ENCODE measurements around the gene CTCF.

DNA sequence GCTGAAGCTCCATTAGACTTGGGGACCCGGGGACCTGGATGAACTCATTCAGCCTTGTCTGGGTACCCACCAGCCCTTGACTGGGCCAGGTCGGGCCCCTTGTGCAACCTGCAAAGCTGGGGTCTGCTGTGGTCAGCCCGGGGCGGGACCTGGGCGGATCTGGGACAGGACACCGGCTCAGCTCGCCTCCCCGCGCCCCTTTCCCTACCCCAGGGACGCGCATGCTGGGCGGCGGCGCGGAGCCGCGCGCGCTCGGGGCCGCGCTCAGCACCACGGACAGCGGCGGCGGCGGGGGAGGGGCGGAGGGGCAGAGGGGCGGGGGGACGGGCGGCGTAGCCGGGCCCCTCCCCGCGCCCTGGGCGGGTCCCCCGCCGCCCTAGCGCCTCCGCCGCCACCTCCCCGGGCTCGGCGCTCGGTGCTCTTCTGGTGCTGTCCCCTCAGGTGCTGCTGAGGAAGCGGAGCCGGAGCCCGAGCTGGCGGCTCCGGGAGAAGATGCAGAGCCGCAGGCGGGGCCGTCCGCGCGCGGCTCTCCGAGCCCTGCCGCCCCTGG lies 90.3 kb downstream of the CTCF start:
- TF ChIP-seq, protein P1, sequence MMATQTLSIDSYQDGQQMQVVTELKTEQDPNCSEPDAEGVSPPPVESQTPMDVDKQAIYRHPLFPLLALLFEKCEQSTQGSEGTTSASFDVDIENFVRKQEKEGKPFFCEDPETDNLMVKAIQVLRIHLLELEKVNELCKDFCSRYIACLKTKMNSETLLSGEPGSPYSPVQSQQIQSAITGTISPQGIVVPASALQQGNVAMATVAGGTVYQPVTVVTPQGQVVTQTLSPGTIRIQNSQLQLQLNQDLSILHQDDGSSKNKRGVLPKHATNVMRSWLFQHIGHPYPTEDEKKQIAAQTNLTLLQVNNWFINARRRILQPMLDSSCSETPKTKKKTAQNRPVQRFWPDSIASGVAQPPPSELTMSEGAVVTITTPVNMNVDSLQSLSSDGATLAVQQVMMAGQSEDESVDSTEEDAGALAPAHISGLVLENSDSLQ (IDR thresholded peaks at IDR 0.05), result no peak
- TF ChIP-seq FOXA1 (IDR thresholded peaks at IDR 0.05), result no peak
- TF ChIP-seq FOXK2 (IDR thresholded peaks at IDR 0.05), result no peak
- no peak for TF ChIP-seq ARNT (IDR thresholded peaks at IDR 0.05)
- no peak for TF ChIP-seq ELF4 (IDR thresholded peaks at IDR 0.05)
- TF ChIP-seq TARDBP (IDR thresholded peaks at IDR 0.05), result no peak
- TF ChIP-seq SP1 (IDR thresholded peaks at IDR 0.05), result no peak
- TF ChIP-seq L3MBTL2 (conservative IDR thresholded peaks at IDR 0.05), result no peak
- TF ChIP-seq SUZ12 (IDR thresholded peaks at IDR 0.05), result no peak
- no peak for TF ChIP-seq ZNF384 (IDR thresholded peaks at IDR 0.05)
- TF ChIP-seq HDGF (IDR thresholded peaks at IDR 0.05; ENCODE audit: borderline replicate concordance), result no peak
- no peak for TF ChIP-seq BHLHE40 (IDR thresholded peaks at IDR 0.05; ENCODE audit: borderline replicate concordance)
- no peak for TF ChIP-seq NFRKB (IDR thresholded peaks at IDR 0.05)
- TF ChIP-seq LEF1 (IDR thresholded peaks at IDR 0.05; ENCODE audit: borderline replicate concordance), result no peak
